CD4-positive, alpha-beta T cell treated with Interleukin-4 for 4 hours (primary cell): ENCODE data around the gene BCOR.

ENCODE experiments used
- DNase-seq: peaks from one replicate; pipeline ENCODE4 v3.0.0-alpha.2; 2020

BCOR gene

DNA sequence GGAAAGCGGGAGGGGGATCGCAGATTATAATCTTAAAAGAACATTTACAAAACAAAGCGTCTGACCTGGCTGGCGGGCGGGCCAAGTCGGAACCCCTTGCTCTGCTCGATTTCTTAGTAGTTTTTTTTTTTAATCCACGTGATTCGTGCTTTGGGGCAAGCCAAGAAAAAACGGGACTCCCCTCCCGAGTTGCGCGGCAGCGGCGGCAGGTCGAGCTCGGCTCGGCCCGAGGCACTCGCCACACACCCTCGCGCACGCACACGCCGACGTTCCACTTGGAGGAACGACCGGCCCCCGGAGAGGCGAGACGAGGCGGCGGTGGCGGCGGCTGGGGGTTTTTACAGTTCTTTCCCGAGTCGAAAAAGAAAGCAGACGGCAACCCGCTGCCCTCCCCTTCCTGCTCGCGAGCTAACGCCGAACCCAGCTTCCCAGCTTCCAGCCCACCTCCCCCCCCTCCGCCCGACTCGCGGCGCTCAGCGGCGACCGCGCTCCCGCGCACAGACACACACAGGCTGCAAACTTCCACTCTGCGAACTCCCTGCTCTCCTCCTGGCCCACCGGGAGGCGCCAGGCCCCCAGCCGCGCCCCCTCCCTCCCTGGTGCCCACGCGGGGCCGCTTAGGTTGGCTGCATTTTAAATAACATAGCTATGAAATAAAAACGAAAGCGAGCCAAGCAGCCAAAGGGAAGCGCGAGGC lies 1.2 kb downstream of the BCOR start:
- peak; percentile 68 for DNase-seq

DNA sequence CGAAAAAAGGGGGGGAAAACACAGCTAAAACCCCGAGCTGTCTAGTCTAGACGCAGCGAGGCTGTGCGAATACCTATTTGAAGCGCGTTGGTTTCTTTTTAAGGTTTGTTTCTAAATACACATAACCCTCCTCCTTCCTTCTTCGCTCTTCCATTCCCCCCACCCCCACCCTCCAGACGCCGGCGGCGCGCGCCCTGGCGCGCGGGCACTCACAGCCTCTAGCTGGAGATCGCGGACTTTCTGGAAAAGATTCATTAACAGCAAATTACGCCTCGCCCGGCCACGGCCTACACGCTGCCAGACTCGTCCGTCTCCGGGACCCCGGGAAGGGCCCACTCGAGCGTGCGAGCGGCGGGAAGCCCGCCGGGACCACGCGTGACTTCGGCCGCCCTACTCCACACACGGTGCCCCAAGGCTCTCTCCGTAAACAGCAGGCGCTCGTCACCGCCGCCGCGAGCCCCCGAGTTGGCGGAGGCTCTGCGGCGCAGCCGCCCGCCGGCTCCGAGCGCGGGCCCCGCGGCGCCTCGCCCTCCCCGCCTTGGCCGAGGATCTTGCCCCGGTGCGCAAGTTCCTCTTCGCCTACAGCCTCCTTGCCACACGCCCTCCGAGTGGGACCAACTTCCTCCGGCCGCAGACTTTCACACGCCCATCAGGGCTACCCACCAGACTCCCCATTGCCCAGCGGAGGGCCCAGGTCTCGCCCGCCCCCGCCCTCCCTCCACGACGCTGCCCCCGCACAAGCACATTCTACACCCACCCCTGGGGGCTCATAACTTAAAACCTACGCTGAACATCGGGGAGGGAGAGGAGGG lies 2.0 kb downstream of the BCOR start:
- DNase-seq, result peak; percentile 44

DNA sequence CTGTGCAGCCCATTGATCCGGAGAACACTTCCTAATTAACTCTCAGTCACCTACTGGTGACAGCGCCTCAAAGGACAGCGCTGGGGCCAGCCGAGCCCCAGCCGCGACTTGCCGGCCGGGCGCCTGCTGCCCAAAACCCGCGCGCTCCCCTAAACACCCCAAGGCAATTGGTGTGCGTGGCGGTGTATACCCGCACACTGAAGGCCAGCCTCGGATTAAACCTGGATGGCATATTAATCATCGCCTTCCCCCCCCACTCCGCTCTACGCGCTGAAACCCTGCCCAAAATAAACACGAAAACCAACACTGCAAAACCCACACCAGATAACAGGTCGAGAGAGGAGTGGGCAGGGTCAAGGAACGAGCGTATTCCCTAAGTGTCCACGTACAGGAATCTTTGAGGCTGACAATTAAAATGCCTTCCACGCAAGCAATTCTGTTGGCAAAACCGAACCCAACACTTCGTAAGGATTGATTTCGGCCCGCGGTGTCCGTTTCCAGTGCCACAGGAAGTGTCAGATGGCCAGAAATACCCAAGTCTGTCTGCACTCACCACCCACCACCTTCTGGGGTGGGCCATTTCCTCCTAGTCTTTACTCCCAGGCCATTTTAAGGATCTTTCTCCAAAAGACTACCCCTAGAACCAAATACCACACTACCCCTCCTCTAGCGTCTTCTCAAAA lies 2.7 kb downstream of the BCOR start:
- DNase-seq, result no peak

DNA sequence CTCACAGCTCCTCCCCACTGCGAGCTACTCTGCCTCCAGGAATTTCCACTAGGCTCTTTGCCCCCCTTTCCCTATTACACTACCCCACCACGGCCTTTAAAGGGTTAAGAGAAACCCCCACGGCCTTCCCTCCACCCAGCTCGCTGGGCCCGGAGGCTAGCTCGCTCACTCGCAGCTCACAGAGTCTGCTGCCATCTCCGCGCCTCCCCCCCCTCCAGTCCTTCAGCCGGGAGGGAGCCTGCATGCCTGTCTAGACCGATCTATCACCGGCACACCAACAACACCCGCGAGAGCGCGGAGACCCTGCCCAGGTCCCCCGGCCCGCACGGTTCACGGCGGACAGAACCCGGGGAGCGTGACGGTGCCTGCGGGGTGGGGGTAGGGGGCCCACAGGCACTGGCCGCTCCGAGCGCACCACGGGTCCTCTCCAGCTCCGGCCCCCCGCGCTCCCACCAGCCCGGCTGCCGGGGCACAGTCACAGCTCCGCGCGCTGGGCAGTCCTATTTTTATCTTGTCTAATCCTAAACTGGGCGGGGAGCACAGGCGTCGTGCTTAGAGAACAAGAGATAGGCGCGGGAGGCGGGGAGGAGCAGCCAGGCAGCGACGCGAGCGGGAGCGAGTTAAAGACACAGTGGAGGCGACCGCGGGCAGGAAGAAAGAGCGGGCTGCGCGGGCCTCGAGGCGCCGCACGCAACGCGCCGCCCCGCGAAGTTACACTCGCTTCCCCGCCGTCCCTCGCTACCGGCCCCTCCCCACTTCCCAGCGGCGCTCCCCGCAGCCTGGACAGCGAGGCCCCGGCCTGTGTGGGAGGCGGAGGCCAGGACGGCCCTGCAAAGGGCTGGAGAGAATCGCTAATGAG lies 3.5 kb downstream of the BCOR start:
- no peak for DNase-seq

DNA sequence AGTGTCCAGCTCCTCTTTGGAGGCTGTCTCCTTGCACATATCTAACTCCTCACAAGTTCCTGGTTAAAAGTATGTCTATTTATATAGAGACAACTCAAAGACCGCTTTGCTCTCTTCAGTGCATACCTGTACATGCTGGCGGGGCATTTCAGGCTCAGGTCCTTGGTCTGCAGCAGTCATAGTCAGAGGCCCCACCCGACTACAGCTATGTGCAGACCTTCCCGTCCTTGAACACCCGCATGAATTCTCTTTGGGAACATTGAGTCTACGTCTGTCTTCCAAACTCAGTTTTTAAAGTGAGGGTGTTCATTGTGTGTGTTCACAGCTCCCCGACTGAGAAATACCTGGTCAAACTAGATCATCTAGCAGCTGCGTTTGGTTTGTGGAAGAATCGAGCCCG lies 4.2 kb downstream of the BCOR start:
- DNase-seq, result no peak

DNA sequence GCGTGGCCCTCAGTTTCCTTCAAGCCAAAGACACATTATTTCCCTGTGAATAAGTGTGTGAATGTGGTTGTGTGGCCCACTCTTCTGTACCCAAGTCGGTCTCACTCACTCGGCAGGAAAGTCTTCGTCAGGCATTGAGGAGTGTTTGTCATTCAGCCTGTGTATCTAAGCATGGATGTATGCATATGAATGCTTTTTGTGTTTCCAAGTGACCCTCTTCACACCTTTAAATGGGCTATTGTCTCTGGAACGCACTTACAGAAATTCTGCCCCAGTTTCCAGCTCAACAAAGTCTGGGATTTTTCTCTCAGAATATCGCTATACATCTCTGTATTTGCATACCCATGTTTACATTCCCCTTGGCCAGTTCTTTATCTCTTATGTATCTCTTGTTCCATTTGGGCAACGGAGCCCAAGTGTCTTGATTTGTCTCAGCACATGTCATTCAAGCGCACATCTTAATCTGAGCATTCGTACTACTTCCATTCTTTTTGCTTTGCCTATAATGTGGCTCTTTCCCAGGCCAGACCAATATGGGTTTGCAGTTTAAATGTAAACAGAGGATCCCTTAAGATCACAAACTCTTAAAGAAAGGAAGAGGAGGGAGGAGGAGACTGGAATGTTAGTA lies 4.8 kb downstream of the BCOR start:
- no peak for DNase-seq

DNA sequence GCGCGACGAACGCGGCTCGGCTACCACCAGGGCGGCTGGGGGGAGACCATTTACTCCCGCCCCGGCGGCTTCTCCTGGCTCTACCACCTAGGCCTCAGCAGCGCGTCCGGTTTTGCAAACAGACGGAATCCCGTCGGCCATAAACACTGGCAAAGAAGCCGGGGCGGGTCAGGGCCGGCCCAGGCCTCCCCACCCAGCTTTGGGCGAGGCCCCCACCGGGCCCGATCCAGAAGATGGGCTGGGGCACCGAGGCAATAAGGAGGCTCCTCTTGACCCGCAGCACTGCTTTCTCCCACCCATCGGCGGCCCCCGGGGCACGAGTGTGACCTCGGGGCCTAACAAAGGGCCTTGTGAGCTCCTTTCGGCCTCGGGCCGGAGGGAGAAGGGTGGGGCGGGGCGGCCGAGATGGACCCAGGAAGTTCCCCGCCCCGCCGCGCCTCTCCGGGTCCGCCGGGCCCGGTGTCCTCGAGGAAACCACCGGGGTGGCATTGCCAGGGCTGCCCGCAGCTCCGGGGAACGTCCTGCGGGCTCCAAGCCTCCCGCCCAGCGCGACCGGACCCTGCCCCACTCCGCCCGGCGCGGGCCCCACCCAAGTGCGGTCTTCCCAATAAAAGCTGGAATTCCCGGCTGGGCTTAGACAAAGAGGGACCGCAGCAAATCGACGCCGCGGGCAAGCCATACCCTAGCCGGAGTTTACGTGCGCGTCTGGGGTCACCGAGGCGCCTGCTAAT lies 5.9 kb downstream of the BCOR start:
- DNase-seq, result no peak

DNA sequence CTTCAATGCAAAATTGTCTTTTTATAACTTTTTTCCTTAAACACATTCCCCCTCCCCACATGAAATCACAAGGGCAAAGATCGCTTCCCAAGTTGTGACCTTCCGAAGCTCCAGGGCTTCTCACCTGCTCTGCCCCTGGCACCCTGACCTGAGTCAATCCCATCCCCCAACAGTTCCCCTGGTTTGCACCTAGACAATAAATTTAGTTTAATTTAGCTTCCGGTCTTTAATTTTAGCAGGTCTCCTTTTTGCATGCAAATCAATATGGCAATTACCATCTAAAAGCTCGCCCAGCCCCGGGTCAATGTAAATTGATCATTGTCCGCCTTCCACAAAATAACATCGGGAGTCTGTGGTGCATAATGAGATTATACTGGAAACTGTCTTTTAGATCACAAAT lies 6.8 kb downstream of the BCOR start:
- no peak for DNase-seq

DNA sequence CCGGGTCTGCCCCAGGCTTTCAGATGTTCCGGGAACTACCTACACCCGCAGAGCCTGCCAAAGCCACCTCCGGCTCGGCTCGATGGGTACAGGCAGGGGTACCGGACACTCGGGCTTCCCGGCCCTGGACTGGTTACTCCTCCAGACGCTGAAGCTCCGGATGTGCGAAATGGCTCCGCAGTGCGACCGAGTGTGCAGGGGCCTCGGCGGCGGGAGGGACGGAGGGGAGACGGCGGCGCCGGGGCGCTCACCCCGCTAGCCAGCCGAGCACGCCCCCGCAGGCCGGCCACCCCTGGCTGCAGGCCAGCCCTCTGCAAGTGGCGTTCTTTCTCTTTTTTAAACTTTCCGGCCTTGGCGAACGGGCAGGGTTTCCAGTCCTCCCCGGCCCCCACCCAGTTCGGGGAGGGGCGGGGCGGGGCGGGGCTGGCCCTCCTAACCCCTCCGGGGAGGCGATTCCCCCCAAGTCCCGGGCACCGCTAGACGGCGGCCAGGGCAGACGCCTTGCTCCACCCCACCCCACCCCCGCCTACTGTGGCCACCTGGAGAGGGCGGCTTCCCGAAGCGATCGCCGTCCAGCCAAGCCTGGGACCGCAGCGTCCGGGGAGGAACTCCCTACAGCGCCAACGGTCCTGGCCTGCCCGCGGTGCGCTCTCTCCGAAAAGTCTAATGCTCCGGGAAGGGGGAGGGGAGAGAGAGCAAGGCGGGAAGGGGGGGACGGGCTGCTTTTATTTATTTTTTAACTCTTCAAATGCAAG lies 7.5 kb downstream of the BCOR start:
- DNase-seq, result no peak

DNA sequence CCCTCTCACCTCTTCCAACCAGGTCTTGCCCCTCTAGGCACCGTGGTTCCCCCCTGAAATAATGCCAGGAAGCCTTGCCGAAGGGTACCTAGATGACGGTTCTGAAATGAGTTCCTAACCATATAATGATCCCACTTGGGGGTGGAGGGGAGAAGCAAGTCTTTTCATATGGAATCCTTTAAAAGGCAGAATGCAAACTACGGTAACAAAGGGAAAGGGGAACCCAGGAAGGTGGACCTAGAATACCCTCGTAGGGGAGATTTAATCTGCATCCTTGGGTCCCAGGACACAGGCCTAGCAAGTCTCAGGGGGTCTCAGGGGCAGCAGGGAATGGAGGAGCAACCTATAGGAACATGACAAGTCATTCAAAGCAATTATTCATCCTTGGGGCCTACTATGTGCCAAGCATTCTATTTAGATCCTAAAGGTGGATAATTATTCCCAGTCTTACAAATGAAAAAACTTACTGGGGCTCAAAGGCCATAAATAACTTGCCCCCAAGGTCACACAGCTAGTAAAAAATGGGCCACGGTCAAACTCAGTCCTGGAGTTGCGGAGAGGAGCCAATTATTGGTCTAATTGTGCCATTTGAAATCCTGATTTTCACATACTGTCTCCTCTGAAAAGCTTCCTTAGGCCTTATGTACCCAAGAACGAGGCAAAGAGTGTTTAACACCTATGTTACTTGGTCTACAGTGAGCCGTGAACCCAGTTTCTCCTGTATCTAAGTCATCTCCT lies 8.8 kb downstream of the BCOR start:
- no peak for DNase-seq

DNA sequence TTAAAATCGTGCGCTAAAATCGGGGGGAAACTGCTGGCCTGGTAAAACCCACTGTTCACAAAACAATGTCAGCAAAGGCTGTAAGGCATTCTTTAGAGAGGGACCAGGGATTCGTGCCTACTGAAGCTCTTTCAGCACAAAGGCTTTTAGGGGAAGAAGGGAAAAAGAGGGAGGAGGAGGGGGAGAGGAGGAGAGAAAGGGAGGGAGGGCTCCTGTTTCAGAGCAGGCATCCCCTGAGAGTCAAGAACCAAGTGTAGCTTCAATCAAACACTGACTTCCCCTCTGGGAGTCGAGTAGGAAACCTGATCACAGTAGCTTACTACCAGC lies 9.5 kb downstream of the BCOR start:
- no peak for DNase-seq

DNA sequence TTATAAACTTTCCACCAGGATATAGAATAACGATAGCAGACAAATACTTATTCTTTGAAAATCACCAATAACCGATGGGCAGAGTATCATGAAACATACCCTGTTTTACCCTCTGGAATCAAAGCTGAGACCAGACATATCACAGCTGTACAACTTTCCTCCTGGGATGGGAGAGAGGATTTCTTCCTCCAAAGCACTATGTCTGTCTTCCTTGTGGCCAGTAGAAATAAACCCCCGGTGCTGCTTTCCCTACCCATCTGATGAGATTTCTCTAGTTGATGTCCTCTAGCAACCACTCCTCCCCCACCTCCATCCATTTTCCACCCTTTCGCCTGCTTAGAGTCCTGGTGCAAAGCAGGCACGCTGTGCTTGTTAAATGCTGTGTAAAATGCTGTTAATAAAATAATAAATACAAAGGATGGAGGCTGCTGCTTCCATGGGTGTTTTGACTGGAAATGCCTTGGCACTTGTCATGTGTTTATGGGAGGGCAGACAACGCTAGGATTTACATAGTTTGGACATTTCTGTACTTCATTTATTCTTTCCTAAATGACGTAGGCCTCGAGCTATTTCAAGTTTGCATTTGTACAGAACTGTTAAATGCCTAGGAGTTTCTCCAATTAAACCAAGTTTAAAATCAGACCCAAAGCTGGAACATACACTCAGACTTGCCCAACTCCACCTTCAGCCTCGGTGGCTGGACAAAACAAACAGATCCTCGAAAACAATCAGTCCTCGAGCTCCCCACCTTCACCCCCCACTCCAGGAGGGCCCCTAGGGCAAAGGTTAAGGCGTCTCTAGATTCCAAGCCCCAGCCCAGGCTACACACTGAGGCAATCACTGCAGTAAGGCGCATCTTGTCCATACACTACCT lies 10.1 kb downstream of the BCOR start:
- no peak for DNase-seq

DNA sequence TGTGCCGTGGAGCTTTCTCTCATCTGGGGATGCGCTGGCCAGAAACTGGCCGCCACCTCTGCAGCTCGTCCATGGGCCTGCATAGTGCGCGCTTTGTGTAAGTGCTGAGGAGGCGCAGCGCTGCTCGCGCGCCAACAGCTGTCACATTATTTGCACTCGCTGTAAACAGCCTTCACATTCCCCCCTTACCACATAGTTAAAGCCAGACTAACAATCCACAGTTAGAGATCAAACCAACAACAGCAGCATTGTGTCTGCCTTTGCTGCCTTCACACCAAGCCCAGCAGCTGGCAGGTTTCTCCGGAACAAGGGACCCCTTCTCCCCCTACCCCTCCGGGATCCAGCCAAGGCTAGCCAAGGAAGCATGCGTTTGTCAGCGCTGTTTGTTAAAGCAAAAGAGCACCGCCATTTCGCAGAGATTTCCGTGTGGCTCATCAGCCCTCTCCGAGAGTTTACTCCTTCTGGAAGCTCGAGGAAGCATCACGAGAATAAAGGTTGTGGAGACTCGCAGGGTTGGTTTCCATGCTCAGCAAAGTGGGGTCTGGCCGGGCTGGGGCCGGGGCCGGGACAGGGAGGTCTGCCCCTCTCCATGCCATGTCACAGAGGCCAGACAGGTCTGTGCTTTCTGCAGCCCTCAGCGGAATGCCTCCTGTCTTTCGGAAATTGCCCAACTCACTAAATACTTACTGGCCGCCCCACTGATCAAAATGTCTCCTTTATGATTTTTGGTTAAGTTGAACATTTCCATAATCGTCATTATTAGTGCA lies 11.0 kb downstream of the BCOR start:
- DNase-seq, result no peak

DNA sequence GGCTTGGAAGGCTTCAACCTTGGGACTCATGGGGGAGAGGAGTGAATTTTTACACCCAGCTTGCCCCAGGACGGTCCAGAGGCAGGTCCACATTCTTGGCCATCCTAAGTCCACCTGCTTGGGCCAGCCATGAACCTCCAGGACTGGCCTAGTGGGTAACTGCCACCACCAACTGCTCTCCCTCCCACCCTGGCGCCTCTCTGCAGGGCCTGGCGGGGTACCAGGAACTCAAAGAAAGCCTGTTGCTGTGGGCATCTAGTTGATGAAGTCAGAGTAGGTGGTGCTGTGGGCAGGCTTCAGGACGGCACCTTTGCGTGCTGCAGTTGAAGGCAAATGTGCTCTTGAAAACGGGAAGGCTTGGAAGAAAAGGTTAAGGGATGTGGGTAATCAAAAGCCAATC lies 12.0 kb downstream of the BCOR start:
- DNase-seq, result no peak

DNA sequence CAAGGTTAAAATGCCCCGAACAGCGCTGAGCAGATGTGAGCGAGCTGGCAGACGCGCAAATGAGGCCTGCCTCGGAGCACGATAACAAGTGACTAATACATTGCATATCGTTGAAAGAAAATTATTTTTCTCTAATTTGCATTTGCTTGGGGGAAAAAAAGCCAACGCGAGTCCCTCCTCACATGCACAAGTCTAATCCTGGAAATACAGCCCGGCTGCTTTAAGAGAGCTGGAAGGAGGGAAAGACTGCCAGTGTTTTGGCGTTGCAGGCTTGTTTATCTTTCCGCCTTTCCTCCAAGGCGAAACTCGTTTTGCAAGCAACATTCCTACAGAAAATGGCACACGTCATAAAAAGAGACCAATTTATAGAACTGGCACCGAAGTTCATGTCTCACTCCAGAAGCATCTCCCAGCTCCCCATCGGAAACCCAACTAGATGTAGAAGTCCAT lies 12.6 kb downstream of the BCOR start:
- no peak for DNase-seq

DNA sequence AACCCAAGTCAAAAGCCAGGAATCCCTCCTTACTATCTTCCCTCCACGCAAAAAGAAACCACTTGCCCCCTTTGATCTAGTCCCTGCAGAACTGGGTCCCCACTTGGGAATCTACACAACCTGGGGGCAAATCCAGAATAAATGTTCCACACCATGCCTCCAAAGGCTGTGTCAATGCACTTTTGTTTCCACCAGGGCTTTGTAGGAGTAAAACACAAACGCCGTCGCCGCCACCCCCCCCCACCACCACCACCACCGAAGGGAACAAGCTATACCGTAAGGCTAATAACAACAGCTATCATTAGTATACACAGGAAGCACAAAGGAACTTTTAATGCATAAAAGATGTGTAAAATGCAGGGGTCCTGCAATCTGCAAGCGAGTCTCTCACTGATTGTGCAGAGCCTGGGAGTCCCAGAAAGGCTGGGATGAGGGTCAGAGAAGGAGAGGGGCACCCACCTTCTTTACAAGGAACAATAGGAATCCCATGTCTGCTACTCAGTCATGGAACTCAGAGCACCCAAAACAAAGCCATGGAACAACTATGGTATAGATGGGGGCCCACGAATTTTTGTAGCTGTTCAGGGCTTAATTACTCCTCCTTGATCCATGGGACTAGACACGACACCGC lies 13.2 kb downstream of the BCOR start:
- no peak for DNase-seq

DNA sequence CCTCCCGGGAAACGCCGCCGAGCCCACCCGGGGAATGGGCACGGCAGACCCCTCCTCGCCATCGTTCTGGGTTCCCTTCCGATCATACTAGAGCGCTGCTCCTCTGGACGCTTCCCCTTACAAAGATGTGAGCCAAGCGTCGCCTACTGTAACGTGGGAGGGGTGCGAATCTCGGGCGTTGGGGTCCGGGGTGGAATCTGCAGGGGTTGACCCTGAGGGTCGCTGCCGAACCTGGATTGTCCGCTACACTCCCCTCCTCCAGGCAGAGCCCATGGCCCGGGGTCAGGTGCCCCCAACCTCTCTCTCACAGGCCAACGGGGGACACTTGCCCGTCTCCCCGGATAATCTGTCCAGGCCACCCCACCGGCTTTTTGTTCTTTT lies 13.8 kb downstream of the BCOR start:
- DNase-seq, result no peak
